ENCODE results near the gene TPRN. TPM values are rescaled to one million over a fixed set of nuclear protein-coding genes. Genes with fewer than 3 reads are reported as not detected.

TPRN gene
- polyA plus RNA-seq, 6 donors from 2014 or later = 0.21 to 1.1 (median 0.48) TPM

DNA sequence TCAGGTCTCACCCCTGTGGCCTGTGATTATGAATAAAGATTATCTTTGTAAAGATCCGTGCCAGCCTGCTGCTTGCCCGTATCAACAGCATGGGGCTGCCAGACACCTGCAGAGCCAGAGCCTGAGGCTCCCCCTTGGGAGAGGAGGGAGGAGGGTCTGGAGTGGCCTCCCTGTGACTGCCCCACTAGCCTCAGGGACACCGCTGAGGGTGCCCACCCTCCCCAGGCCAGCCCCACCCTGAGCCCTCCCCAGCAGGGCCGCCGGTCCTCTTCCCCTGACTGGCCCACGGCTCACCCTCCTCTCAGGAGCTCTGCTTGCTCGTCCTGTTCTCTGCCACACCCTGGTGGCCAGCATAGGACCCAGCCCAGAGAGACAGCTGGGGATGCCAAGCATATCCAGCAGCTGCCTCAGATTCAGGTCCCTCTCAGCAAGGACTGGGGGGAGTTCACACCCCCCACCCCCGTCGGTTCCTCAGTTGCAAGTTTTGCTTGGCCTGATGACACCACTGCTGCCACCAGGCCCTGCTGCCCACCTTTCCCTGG is 10.2 kb downstream of the TPRN start:
- Mint-ChIP-seq H3K27me3 (no peaks in the 10 kb centered on the region), H3K4me3 (peak overlapping the region; percentile 42 to 92 (median 68)), H3K27ac (peak overlapping the region in 4 of 6 donors; percentile 30 to 94 (median 68)), H3K36me3 (no peaks in the 10 kb centered on the region), H3K9me3 (no peaks in the 10 kb centered on the region), H3K4me1 (peaks cover 27 to 42% (median 38%) of the 10 kb centered on the region in 3 donors)
- no peak for ATAC-seq (ENCODE audit: low read depth in 2 of 2)
- DNase-seq = no peak

GRCh38 chr9:137189297-137190295 is 10.9 kb downstream of the TPRN start:
- Mint-ChIP-seq H3K27ac (peak overlapping the region; percentile 88 to 99 (median 94)), H3K4me1 (peaks cover 23 to 40% (median 39%) of the 10 kb centered on the region in 3 donors), H3K9me3 (no peaks in the 10 kb centered on the region), H3K27me3 (no peaks in the 10 kb centered on the region), H3K4me3 (peak overlapping the region; percentile 90 to 96 (median 92)), H3K36me3 (no peaks in the 10 kb centered on the region)
- no peak for DNase-seq
- ATAC-seq (ENCODE audit: low read depth in 2 of 2) = no peak

DNA sequence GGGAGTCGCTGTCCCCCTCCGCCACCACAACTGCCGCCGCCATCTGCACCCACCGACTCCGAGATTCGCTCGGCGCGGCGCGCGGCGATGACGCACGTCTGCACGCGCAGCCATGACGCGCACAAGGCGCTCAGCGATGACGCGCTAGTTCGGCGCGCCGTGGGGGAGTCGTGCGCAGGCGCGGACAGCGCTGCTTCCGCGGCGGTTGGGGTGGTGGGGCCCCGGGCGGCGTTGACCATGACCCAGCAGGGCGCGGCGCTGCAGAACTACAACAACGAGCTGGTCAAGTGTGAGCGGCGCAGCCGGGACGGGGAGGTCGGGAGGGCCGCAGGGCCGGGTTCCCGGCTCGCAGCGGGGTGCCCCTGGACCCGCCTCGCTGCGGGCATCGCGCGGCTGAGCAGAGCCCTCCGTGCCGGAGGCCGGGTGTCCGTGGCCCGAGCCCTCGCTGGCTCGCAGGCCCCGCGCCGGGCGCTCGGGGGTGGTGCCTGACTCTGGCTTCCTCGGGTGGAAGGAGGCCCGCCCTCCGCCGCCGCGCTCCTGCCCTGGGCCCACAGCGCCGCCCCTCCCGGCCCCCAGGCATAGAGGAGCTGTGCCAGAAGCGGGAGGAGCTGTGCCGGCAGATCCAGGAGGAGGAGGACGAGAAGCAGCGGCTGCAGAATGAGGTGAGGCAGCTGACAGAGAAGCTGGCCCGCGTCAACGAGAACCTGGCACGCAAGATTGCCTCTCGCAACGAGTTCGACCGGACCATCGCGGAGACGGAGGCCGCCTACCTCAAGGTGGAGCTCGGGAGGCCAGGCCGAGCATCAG is 11.8 kb downstream of the TPRN start, which contains the start of the genes ANAPC2 and SSNA1:
TSS of gene ANAPC2 (minus strand) at position 71 of the 807 bp plus-strand sequence. CDS start at position 43, 28 bp downstream.
TSS of gene SSNA1 (plus strand) at position 187 of the 807 bp plus-strand sequence. CDS start at position 238, 51 bp downstream.
- H3K27ac Mint-ChIP-seq = peak within 1 kb of the TSS; percentile 94 to 99 (median 97)

GRCh38 chr9:137188086-137188489 is 12.5 kb downstream of the TPRN start:
- no peak for DNase-seq
- Mint-ChIP-seq H3K27me3 (no peaks in the 10 kb centered on the region), H3K36me3 (peaks cover 0 to 13% of the 10 kb centered on the region in 2 donors), H3K9me3 (no peaks in the 10 kb centered on the region), H3K4me1 (peaks cover 28 to 47% (median 40%) of the 10 kb centered on the region in 3 donors), H3K27ac (peak overlapping the region; percentile 94 to 99 (median 96)), H3K4me3 (peak overlapping the region; percentile 92 to 96 (median 94))
- peak; percentile 7 to 10 for ATAC-seq (ENCODE audit: low read depth in 2 of 2)

More for the DNA sequence above, 11.8 kb downstream of the TPRN start, which contains the start of the genes ANAPC2 and SSNA1:
- Mint-ChIP-seq H3K4me3 (peak within 1 kb of the TSS; percentile 92 to 96 (median 94)), H3K27me3 (no peaks in the 10 kb centered on the region), H3K36me3 (peaks cover 0 to 8% of the 10 kb centered on the region in 2 donors), H3K4me1 (peaks cover 28 to 47% (median 40%) of the 10 kb centered on the region in 3 donors), H3K9me3 (no peaks in the 10 kb centered on the region)
- ATAC-seq (ENCODE audit: low read depth in 2 of 2) (peak; percentile 80 to 81), DNase-seq (peak; percentile 93)

DNA sequence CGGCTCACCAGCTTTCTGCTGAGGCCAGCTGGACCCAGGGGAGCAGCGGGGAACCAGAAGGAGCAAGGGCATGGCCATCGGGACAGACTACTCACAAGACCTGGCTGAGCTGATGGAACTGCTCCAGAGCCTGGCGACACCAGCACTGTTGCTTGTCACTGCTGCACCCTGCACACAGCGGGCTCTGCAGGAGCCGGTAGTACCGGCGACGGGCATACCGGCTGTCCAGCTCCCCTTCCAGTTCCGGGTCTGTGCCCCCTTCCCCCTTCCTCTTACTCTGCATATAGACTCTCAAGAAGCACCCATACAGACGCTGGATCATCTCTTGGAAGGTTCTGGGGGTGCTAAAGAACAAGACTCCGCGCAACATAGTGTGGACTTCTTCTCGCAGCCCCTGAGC is 13.2 kb downstream of the TPRN start:
- no peaks in the 10 kb centered on the region for H3K9me3 Mint-ChIP-seq
- H3K27ac Mint-ChIP-seq = peak overlapping the region; percentile 94 to 99 (median 96)
- peak overlapping the region; percentile 92 to 96 (median 94) for H3K4me3 Mint-ChIP-seq
- no peaks in the 10 kb centered on the region for H3K27me3 Mint-ChIP-seq
- H3K4me1 Mint-ChIP-seq = peaks cover 28 to 47% (median 40%) of the 10 kb centered on the region in 3 donors
- H3K36me3 Mint-ChIP-seq = peaks cover 0 to 13% of the 10 kb centered on the region in 2 donors
- DNase-seq (no peak), ATAC-seq (ENCODE audit: low read depth in 2 of 2) (no peak)

GRCh38 chr9:137186385-137186784 is 14.2 kb downstream of the TPRN start:
- peaks cover 28 to 47% (median 40%) of the 10 kb centered on the region in 3 donors for H3K4me1 Mint-ChIP-seq
- DNase-seq (no peak), ATAC-seq (ENCODE audit: low read depth in 2 of 2) (no peak)
- H3K9me3 Mint-ChIP-seq = no peaks in the 10 kb centered on the region
- peak overlapping the region; percentile 19 to 96 (median 92) for H3K4me3 Mint-ChIP-seq
- no peaks in the 10 kb centered on the region for H3K27me3 Mint-ChIP-seq
- peak overlapping the region in 1 of 6 donors; percentile 60 for H3K27ac Mint-ChIP-seq
- H3K36me3 Mint-ChIP-seq = peaks cover 0 to 13% of the 10 kb centered on the region in 2 donors

GRCh38 chr9:137185921-137186320 is 14.6 kb downstream of the TPRN start:
- Mint-ChIP-seq H3K4me1 (peaks cover 28 to 43% (median 38%) of the 10 kb centered on the region in 3 donors), H3K4me3 (peak overlapping the region in 5 of 8 donors; percentile 25 to 95 (median 47)), H3K27ac (no peak overlapping the region), H3K9me3 (no peaks in the 10 kb centered on the region), H3K36me3 (peaks cover 0 to 13% of the 10 kb centered on the region in 2 donors), H3K27me3 (no peaks in the 10 kb centered on the region)
- DNase-seq (no peak), ATAC-seq (ENCODE audit: low read depth in 2 of 2) (no peak)

DNA sequence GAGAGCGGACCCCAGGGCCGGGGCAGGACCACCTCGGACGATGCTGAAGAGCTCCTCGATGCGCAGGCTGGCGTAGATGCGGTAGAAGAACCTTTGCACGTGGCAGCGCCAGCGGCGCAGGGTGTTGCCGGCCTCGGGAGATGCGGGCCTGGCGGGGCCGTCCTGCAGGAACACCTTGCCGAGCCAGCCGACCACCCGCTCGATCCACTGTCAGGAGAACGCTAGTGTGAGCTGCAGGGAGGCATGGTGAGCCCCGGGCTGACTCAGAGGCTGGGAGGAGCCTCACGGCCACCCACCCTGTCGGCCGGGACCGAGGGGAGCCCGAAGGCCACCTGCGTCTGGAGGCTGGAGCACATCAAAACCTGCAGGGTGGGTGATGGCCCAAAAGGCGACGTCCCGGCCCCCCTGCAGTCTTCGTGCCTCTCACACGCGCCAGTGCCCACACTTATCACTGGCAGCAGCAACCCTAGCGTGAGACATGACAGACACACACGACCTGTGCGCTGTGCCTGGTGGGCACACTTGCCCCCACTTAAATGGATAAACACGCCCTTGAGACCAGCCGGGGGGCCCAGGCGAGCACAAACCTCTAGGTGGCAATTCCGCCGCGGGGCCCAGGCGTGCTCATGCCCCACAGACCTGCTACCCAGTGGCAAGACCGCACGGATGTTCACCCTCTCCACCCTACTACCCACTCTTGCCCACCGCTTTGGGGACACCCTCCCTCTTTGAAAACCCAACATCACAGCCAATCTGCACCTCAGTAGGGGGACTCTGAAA is 15.5 kb downstream of the TPRN start:
- Mint-ChIP-seq H3K27ac (peak overlapping the region in 1 of 6 donors; percentile 26), H3K4me1 (peaks cover 28 to 38% (median 36%) of the 10 kb centered on the region in 3 donors), H3K27me3 (no peaks in the 10 kb centered on the region), H3K36me3 (peaks cover 0 to 13% of the 10 kb centered on the region in 2 donors), H3K9me3 (no peaks in the 10 kb centered on the region), H3K4me3 (peak overlapping the region in 2 of 8 donors; percentile 33 to 60)
- ATAC-seq (ENCODE audit: low read depth in 2 of 2) (no peak), DNase-seq (no peak)

- Mint-ChIP-seq H3K36me3 (peaks cover 0 to 13% of the 10 kb centered on the region in 2 donors), H3K27ac (peak overlapping the region in 2 of 6 donors; percentile 16 to 22)
These were observed 16.5 kb downstream of the TPRN start for GRCh38 chr9:137183980-137184595.

GRCh38 chr9:137182836-137183235 is 17.7 kb downstream of the TPRN start:
- H3K36me3 Mint-ChIP-seq = peaks cover 0 to 13% of the 10 kb centered on the region in 2 donors
- no peak for ATAC-seq (ENCODE audit: low read depth in 2 of 2)
- no peak for DNase-seq
- peak overlapping the region in 1 of 8 donors; percentile 38 for H3K4me3 Mint-ChIP-seq
- H3K27ac Mint-ChIP-seq = no peak overlapping the region
- H3K9me3 Mint-ChIP-seq = no peaks in the 10 kb centered on the region
- H3K4me1 Mint-ChIP-seq = peaks cover 20 to 26% (median 25%) of the 10 kb centered on the region in 3 donors
- no peaks in the 10 kb centered on the region for H3K27me3 Mint-ChIP-seq

More at GRCh38 chr9:137183980-137184595, 16.5 kb downstream of the TPRN start:
- ATAC-seq (ENCODE audit: low read depth in 2 of 2) = no peak
- DNase-seq = no peak
- no peaks in the 10 kb centered on the region for H3K9me3 Mint-ChIP-seq
- no peaks in the 10 kb centered on the region for H3K27me3 Mint-ChIP-seq
- peaks cover 27 to 30% (median 29%) of the 10 kb centered on the region in 3 donors for H3K4me1 Mint-ChIP-seq
- peak overlapping the region in 5 of 8 donors; percentile 15 to 70 (median 38) for H3K4me3 Mint-ChIP-seq

GRCh38 chr9:137181680-137182079 is 18.9 kb downstream of the TPRN start:
- no peak for DNase-seq
- Mint-ChIP-seq H3K4me1 (peaks cover 10 to 15% (median 13%) of the 10 kb centered on the region in 3 donors), H3K36me3 (peaks cover 0 to 13% of the 10 kb centered on the region in 2 donors), H3K27ac (no peak overlapping the region), H3K27me3 (no peaks in the 10 kb centered on the region), H3K4me3 (peak overlapping the region in 1 of 8 donors; percentile 33), H3K9me3 (no peaks in the 10 kb centered on the region)
- ATAC-seq (ENCODE audit: low read depth in 2 of 2) = no peak

Data from naive B cell (primary cell).